DND-41 (cell line): ENCODE data around the gene KCNB1.

ENCODE experiments used
- EZH2 ChIP-seq: IDR thresholded peaks from 3 replicates; pipeline ENCODE4 v1.6.1; 2012; ENCODE audit warnings: borderline replicate concordance, low read depth, mild to moderate bottlenecking, moderate library complexity, low read length, inconsistent platforms; ENCODE audit not compliant: severe bottlenecking
- TF ChIP-seq, protein P1 (sequence below): IDR thresholded peaks from 2 replicates; pipeline ENCODE4 v1.5.1; 2012; ENCODE audit warnings: borderline replicate concordance, low read length, moderate library complexity, mild to moderate bottlenecking; ENCODE audit not compliant: poor library complexity, severe bottlenecking; ENCODE audit errors: extremely low read depth

DNA sequence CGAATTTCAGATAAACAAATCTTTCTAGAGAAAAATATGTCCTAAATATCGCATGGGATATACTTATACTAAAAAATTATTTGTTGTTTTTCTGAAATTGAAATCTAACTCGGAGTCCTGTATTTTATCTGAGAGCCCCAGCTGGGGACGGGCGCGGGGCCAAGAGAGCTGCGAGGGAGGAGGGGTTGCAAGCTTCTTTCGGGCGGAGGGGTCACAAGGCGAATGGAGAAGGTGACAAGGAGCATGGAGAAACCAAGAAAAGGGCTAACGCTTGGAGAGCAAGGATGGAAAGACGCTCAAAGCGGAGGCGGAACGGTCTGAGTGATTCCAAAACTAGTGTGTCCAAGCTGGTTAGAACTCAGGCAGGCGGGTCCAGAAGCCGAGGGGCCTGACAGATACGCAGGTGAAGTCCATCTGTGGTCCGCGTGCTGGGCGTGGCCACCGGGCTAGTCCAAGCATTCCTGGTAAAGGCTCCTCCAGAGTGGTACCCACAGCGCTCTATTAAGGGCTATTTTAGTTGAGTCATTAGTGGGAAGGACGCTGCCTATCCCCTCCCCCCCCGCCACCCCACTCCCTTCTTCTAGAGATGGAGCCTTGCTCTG lies 163.2 kb downstream of the KCNB1 start:
- TF ChIP-seq EZH2, result no peak
- TF ChIP-seq, protein P1, sequence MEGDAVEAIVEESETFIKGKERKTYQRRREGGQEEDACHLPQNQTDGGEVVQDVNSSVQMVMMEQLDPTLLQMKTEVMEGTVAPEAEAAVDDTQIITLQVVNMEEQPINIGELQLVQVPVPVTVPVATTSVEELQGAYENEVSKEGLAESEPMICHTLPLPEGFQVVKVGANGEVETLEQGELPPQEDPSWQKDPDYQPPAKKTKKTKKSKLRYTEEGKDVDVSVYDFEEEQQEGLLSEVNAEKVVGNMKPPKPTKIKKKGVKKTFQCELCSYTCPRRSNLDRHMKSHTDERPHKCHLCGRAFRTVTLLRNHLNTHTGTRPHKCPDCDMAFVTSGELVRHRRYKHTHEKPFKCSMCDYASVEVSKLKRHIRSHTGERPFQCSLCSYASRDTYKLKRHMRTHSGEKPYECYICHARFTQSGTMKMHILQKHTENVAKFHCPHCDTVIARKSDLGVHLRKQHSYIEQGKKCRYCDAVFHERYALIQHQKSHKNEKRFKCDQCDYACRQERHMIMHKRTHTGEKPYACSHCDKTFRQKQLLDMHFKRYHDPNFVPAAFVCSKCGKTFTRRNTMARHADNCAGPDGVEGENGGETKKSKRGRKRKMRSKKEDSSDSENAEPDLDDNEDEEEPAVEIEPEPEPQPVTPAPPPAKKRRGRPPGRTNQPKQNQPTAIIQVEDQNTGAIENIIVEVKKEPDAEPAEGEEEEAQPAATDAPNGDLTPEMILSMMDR, result no peak
